Placental pericyte (primary cell): Measurements from ENCODE around the gene LRAT. TPM values are rescaled to one million over a fixed set of nuclear protein-coding genes. Genes with fewer than 3 reads are reported as not detected.

ENCODE experiments used
- small RNA-seq: library from RNA; depleted of rRNA; stranded (forward); fragments of <200 nt; gene quantifications from one replicate; pipeline ENCODE3, GENCODE V24; 2012; ENCODE audit warnings: low replicate concordance
- total RNA-seq: library from RNA; depleted of rRNA; stranded (reverse); fragments of >200 nt; gene quantifications from 2 replicates; pipeline ENCODE4 v1.2.3, GENCODE V29; 2012

Gene LRAT
- total RNA-seq, result not detected in 2 replicates

GRCh38 chr4:154743683-154744340, at the start of gene LRAT:
LRAT (plus strand) TSS chr4:154744000; CDS start chr4:154744327, 327 bp downstream.

GRCh38 chr4:154781126-154781982, 37.6 kb downstream of the LRAT start, which contains the start of gene RBM46:
RBM46 (plus strand) TSS chr4:154781272; CDS start chr4:154796753, 15,481 bp downstream.

Small RNA genes within 50 kb of the gene (small RNA-seq; reads per million reads assigned to genes)
- gene NDUFB2P1 (not detected), gene RNU2-44P (2.8 reads per million, percentile 77 among the genes with 10 or more reads in this experiment), gene RNU2-66P (not detected)

Other genes starting within 250 kb of the LRAT start
- 90.6 and 102 TPM in 2 replicates for gene PLRG1, start 193.6 kb upstream of the LRAT start, total RNA-seq
- gene FGB, start 181.0 kb upstream of the LRAT start, total RNA-seq, result not detected in 2 replicates
- not detected in 2 replicates for gene FGA, start 153.3 kb upstream of the LRAT start, total RNA-seq
- not detected in 2 replicates for gene FGG, start 131.3 kb upstream of the LRAT start, total RNA-seq
- gene RBM46, start 37.3 kb downstream of the LRAT start, total RNA-seq, result 2.2 TPM in 1 of 2 replicates, not detected in the other